GM12864 (cell line): ENCODE results near the gene PGM5.
A peak's percentile ranks its signal among the peaks of the same experiment; 100 is the strongest.

Experiments used
- DNase-seq: peaks from one replicate; pipeline ENCODE4 v3.0.0-alpha.2; 2011; ENCODE audit warnings: low read depth
- H3K4me3 ChIP-seq: 2 replicates; pipeline ENCODE4 v1.5.1; 2011; ENCODE audit warnings: mild to moderate bottlenecking, low read depth, low read length, control low read depth
- TF ChIP-seq, protein P1 (sequence below): IDR thresholded peaks from 2 replicates; pipeline ENCODE4 v1.5.1; 2011; ENCODE audit warnings: low read depth, mild to moderate bottlenecking, moderate library complexity, low read length, control low read depth, inconsistent platforms; ENCODE audit errors: missing control alignments

The PGM5 gene

GRCh38 chr9:68546596-68547390 is 190.4 kb downstream of the PGM5 start:
- no peak overlapping the region for H3K4me3 ChIP-seq
- peak; percentile 83 for DNase-seq
- TF ChIP-seq, protein P1, sequence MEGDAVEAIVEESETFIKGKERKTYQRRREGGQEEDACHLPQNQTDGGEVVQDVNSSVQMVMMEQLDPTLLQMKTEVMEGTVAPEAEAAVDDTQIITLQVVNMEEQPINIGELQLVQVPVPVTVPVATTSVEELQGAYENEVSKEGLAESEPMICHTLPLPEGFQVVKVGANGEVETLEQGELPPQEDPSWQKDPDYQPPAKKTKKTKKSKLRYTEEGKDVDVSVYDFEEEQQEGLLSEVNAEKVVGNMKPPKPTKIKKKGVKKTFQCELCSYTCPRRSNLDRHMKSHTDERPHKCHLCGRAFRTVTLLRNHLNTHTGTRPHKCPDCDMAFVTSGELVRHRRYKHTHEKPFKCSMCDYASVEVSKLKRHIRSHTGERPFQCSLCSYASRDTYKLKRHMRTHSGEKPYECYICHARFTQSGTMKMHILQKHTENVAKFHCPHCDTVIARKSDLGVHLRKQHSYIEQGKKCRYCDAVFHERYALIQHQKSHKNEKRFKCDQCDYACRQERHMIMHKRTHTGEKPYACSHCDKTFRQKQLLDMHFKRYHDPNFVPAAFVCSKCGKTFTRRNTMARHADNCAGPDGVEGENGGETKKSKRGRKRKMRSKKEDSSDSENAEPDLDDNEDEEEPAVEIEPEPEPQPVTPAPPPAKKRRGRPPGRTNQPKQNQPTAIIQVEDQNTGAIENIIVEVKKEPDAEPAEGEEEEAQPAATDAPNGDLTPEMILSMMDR, result no peak

DNA sequence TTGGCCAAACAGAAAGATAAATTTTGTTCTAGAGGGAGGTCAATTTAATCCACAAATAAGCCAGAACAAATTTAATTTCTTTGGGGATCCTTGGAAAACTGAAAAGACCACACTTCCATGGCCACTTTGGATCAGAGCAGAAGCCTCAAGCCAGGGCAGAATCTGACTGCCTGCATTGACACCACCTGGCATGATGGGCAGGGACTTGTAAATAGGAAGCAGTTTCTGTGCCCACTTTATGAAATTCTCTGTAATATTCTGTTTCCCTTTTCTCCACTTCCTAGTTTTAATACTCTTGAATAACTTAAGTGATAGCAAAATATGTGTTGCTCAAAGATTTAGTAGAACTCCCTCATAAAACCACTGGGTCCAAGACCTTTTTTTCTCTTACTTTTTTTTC is 191.0 kb downstream of the PGM5 start:
- DNase-seq, result no peak
- H3K4me3 ChIP-seq, result no peak overlapping the region

GRCh38 chr9:68548241-68548640 is 191.8 kb downstream of the PGM5 start:
- TF ChIP-seq, protein P1, result no peak
- no peak overlapping the region for H3K4me3 ChIP-seq
- DNase-seq, result no peak

More for the DNA sequence above, 191.0 kb downstream of the PGM5 start:
- TF ChIP-seq, protein P1, result no peak

DNA sequence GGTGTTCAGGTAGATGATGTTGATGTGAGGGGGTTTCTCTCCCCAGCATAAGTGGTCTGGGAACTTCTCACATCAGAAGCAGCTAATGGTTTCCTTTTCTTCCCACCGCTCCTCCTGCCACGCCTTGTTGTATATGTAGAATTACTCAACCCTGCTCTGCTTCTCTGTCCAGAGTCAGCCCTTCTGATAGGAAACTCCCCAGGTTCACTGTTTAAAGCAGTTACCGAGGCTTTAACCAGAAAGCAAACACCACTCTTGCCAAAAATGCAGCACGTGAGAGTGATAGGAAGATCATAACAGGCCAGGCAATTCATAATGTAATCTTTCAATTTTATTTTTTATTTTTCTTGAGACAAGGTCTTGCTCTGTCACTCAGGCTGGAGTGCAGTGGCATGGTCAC is 194.8 kb downstream of the PGM5 start:
- no peak overlapping the region for H3K4me3 ChIP-seq
- DNase-seq, result no peak
- TF ChIP-seq, protein P1, result no peak

DNA sequence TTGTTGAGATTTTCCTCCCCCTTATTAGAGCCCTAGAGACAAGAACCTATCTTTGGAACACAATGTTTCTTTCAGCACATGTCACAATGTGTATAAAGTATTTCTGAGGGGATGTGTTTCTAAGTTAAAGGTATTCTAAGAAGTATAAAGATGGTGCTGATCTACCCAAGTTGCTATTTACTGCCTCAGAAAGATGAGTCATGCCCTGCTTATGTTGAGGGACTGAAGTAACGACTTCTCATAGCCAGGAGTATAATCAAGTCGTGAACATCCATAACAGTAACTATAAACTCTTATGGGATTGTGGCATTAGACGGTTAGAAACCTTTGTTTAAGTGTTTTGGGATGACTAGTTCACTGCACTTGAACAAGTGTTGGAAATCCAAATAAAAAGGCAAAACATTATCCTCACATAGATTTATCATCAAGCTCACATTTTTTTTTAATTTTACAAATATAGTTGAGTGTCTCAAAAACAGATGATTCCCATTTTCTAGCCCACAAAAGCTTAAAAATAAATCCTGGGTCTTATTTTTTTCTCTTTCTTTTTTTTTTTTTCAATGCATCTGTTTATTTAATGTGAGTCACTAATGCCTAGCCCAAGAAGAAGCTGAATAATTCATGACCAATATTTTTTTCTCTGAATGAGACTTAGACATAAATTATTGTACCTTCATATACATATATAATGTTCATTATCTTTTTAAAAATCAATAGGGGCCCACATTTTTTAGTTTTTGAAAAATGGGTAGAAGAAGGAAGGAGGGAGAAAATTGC is 196.5 kb downstream of the PGM5 start:
- no peak overlapping the region for H3K4me3 ChIP-seq
- TF ChIP-seq, protein P1, result no peak
- no peak for DNase-seq

DNA sequence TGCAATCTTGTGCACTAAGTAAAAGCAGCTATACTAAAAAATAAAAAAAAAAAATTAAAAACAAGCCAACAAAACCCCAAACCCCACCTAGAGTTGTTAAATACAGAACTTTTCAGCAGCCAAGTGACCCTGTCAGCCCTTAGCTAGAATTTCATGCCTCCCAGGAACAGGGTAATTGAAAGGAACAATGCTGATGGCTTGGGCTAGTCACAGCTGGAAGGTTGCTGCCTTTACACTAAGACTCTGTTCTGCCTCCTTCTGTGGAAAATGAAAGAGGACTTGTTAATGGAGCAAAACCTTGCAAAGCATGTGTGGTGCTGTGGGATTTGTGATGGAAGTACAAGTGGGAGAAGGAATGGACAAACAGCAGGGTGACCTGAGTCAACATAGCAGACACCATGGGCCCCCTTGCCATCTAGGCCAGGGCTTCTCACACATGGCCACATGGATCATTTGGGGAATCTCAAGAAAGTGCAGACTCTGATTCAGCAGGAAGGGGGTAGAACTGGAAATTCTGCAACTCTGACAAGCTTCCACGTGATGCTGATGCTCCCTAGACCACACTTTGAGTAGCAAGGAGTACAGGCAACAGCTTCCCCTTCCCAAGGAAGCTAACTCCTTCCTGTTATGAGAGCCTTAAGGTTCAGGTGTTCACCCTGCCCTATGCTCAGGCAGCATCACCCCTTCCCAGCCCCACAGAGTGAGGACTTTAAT is 199.2 kb downstream of the PGM5 start:
- TF ChIP-seq, protein P1, result no peak
- DNase-seq, result no peak
- H3K4me3 ChIP-seq, result no peak overlapping the region
